Esophagus muscularis mucosa (tissue), 3 donors: ENCODE data around the gene SIPA1L2.

Experiments used
- POLR2AphosphoS5 ChIP-seq, 2 donors: sonication (generic); formaldehyde crosslinking; IDR thresholded peaks; one replicate each; pipeline ENCODE4 v1.6.1; 2017; ENCODE audit warnings: antibody characterized with exemption in 2 of 2
- TF ChIP-seq, protein P1 (sequence below), 3 experiments: fragments of 200-600 bp in 2 of 3; fragments of 450-650 bp in 1 of 3; sonication (generic) in 2 of 3; IDR thresholded peaks; one replicate each; pipeline ENCODE4 v1.5.1; 2017 to 2019; ENCODE audit warnings: antibody characterized with exemption in 3 of 3, mild to moderate bottlenecking in 2 of 3, moderate library complexity in 1 of 3

GRCh38 chr1:232629250-232630046 is 485 bp downstream of the SIPA1L2 start:
- no peak for TF ChIP-seq POLR2AphosphoS5 (IDR thresholded peaks at IDR 0.05)
- TF ChIP-seq, protein P1, sequence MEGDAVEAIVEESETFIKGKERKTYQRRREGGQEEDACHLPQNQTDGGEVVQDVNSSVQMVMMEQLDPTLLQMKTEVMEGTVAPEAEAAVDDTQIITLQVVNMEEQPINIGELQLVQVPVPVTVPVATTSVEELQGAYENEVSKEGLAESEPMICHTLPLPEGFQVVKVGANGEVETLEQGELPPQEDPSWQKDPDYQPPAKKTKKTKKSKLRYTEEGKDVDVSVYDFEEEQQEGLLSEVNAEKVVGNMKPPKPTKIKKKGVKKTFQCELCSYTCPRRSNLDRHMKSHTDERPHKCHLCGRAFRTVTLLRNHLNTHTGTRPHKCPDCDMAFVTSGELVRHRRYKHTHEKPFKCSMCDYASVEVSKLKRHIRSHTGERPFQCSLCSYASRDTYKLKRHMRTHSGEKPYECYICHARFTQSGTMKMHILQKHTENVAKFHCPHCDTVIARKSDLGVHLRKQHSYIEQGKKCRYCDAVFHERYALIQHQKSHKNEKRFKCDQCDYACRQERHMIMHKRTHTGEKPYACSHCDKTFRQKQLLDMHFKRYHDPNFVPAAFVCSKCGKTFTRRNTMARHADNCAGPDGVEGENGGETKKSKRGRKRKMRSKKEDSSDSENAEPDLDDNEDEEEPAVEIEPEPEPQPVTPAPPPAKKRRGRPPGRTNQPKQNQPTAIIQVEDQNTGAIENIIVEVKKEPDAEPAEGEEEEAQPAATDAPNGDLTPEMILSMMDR (IDR thresholded peaks at IDR 0.05), result no peak
